GM04504 (cell line): ENCODE measurements around the gene SLC37A1.
"Not testable (repeated sequence)": the region's sequence is repeated elsewhere in the genome, so short reads cannot be mapped to it uniquely, and the experiment has no call there.

Experiments used
- DNase-seq: peaks from one replicate; pipeline ENCODE4 v3.0.0-alpha.2; 2012; ENCODE audit warnings: low read depth

The SLC37A1 gene

GRCh38 chr21:42595283-42596187 is 81.9 kb downstream of the SLC37A1 start:
- no peak for DNase-seq

GRCh38 chr21:42596657-42597056 is 83.0 kb downstream of the SLC37A1 start:
- no peak for DNase-seq

GRCh38 chr21:42597487-42598158 is 84.0 kb downstream of the SLC37A1 start:
- no peak for DNase-seq

- DNase-seq, result no peak
Measured at GRCh38 chr21:42598159-42598735, 84.6 kb downstream of the SLC37A1 start.

- no peak for DNase-seq
Measured at GRCh38 chr21:42599486-42599885, 85.8 kb downstream of the SLC37A1 start.

- no peak for DNase-seq
Measured at GRCh38 chr21:42599962-42600361, 86.3 kb downstream of the SLC37A1 start.

GRCh38 chr21:42601656-42602055 is 88.0 kb downstream of the SLC37A1 start:
- no peak for DNase-seq

GRCh38 chr21:42607102-42607501 is 93.5 kb downstream of the SLC37A1 start:
- DNase-seq, result no peak

GRCh38 chr21:42607525-42608102 is 94.0 kb downstream of the SLC37A1 start:
- no peak for DNase-seq

- no peak for DNase-seq
Measured at GRCh38 chr21:42608446-42608845, 94.8 kb downstream of the SLC37A1 start.

- DNase-seq, result no peak
Measured at GRCh38 chr21:42609811-42610210, 96.2 kb downstream of the SLC37A1 start.

- DNase-seq, result no peak
Measured at GRCh38 chr21:42611852-42612251, 98.2 kb downstream of the SLC37A1 start.

- DNase-seq, result no peak
Measured at GRCh38 chr21:42612390-42612789, 98.7 kb downstream of the SLC37A1 start.

GRCh38 chr21:42613756-42614155 is 100.1 kb downstream of the SLC37A1 start:
- no peak for DNase-seq

GRCh38 chr21:42614396-42614795 is 100.7 kb downstream of the SLC37A1 start:
- DNase-seq, result no peak

- DNase-seq, result no peak
Measured at GRCh38 chr21:42614811-42615351, 101.2 kb downstream of the SLC37A1 start.

- DNase-seq, result not testable (repeated sequence)
Measured at GRCh38 chr21:42615377-42615776, 101.7 kb downstream of the SLC37A1 start.

GRCh38 chr21:42615924-42616323 is 102.3 kb downstream of the SLC37A1 start:
- DNase-seq, result no peak

GRCh38 chr21:42616446-42616845 is 102.8 kb downstream of the SLC37A1 start:
- DNase-seq, result no peak

- DNase-seq, result no peak
Measured at GRCh38 chr21:42616941-42617340, 103.3 kb downstream of the SLC37A1 start.

- DNase-seq, result no peak
Measured at GRCh38 chr21:42617486-42617885, 103.8 kb downstream of the SLC37A1 start.

- DNase-seq, result no peak
Measured at GRCh38 chr21:42618707-42619102, 105.1 kb downstream of the SLC37A1 start.
